ENCODE results near the gene KDM1A.
"Not testable (repeated sequence)": the region's sequence is repeated elsewhere in the genome, so short reads cannot be mapped to it uniquely, and the experiment has no call there.

- TF ChIP-seq RFX5 (IDR thresholded peaks at IDR 0.05); RAD21 (conservative IDR thresholded peaks at IDR 0.05 in 1 of 2, IDR thresholded peaks at IDR 0.05 in 1 of 2); POLR2A (IDR thresholded peaks at IDR 0.05; ENCODE audit: low read length); BHLHE40 (IDR thresholded peaks at IDR 0.05; ENCODE audit: low read depth, low read length); JUN (IDR thresholded peaks at IDR 0.05); MAX (IDR thresholded peaks at IDR 0.05): not testable (repeated sequence)
- TF ChIP-seq, protein P1, sequence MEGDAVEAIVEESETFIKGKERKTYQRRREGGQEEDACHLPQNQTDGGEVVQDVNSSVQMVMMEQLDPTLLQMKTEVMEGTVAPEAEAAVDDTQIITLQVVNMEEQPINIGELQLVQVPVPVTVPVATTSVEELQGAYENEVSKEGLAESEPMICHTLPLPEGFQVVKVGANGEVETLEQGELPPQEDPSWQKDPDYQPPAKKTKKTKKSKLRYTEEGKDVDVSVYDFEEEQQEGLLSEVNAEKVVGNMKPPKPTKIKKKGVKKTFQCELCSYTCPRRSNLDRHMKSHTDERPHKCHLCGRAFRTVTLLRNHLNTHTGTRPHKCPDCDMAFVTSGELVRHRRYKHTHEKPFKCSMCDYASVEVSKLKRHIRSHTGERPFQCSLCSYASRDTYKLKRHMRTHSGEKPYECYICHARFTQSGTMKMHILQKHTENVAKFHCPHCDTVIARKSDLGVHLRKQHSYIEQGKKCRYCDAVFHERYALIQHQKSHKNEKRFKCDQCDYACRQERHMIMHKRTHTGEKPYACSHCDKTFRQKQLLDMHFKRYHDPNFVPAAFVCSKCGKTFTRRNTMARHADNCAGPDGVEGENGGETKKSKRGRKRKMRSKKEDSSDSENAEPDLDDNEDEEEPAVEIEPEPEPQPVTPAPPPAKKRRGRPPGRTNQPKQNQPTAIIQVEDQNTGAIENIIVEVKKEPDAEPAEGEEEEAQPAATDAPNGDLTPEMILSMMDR (IDR thresholded peaks at IDR 0.05): not testable (repeated sequence)
Observed at GRCh38 chr1:22997528-22997927, 21.7 kb upstream of the KDM1A start.

Data from A549 (cell line).